ENCODE data around the gene PRPS1. TPM values are rescaled to one million over a fixed set of nuclear protein-coding genes. Genes with fewer than 3 reads are reported as not detected.
"Not testable (repeated sequence)": the region's sequence is repeated elsewhere in the genome, so short reads cannot be mapped to it uniquely, and the experiment has no call there.

Gene PRPS1
- total RNA-seq, 1 donor from 2014 or later: 14.0 TPM

- DNase-seq (ENCODE audit: low spot score in 2 of 2): no peak
- no peaks in the 10 kb centered on the region for H3K4me1 ChIP-seq
- H3K9me3 ChIP-seq: no peaks in the 10 kb centered on the region
- no peak for TF ChIP-seq CTCF (IDR thresholded peaks at IDR 0.05)
- intact Hi-C loops (cut with DNase I): no loop called here
- H3K27me3 ChIP-seq: no peaks in the 10 kb centered on the region
- H3K36me3 ChIP-seq: peaks cover 0 to 4% of the 10 kb centered on the region in 2 donors
- H3K27ac ChIP-seq: no peak overlapping the region
- H3K4me3 ChIP-seq: no peak overlapping the region
Observed at GRCh38 chrX:107662145-107662544, 33.8 kb downstream of the PRPS1 start.

- no peaks in the 10 kb centered on the region for H3K4me1 ChIP-seq
- intact Hi-C loops (cut with DNase I): no loop called here
- TF ChIP-seq CTCF (IDR thresholded peaks at IDR 0.05): no peak
- H3K9me3 ChIP-seq: no peaks in the 10 kb centered on the region
- H3K36me3 ChIP-seq: peaks cover 0 to 4% of the 10 kb centered on the region in 2 donors
- no peaks in the 10 kb centered on the region for H3K27me3 ChIP-seq
- DNase-seq (ENCODE audit: low spot score in 2 of 2): no peak
- no peak overlapping the region for H3K4me3 ChIP-seq
- no peak overlapping the region for H3K27ac ChIP-seq
Observed at GRCh38 chrX:107662824-107663223, 34.5 kb downstream of the PRPS1 start.

- DNase-seq (ENCODE audit: low spot score in 2 of 2): no peak
- Histone ChIP-seq H3K4me3 (no peak overlapping the region), H3K9me3 (no peaks in the 10 kb centered on the region), H3K36me3 (peaks cover 0 to 4% of the 10 kb centered on the region in 2 donors), H3K4me1 (no peaks in the 10 kb centered on the region), H3K27me3 (no peaks in the 10 kb centered on the region), H3K27ac (no peak overlapping the region)
- intact Hi-C loops (cut with DNase I): no loop called here
- TF ChIP-seq CTCF (IDR thresholded peaks at IDR 0.05): no peak
Observed at GRCh38 chrX:107666931-107667330, 38.6 kb downstream of the PRPS1 start.

GRCh38 chrX:107667426-107667825 lies 39.1 kb downstream of the PRPS1 start:
- TF ChIP-seq CTCF (IDR thresholded peaks at IDR 0.05): no peak
- H3K36me3 ChIP-seq: peaks cover 0 to 4% of the 10 kb centered on the region in 2 donors
- H3K27ac ChIP-seq: no peak overlapping the region
- H3K27me3 ChIP-seq: no peaks in the 10 kb centered on the region
- no peak overlapping the region for H3K4me3 ChIP-seq
- intact Hi-C loops (cut with DNase I): no loop called here
- no peaks in the 10 kb centered on the region for H3K4me1 ChIP-seq
- no peak for DNase-seq (ENCODE audit: low spot score in 2 of 2)
- no peaks in the 10 kb centered on the region for H3K9me3 ChIP-seq

- H3K4me3 ChIP-seq; H3K4me1 ChIP-seq; intact Hi-C loops (cut with DNase I): not testable (repeated sequence)
Observed at GRCh38 chrX:107668710-107669109, 40.4 kb downstream of the PRPS1 start.

GRCh38 chrX:107669261-107669660 lies 41.0 kb downstream of the PRPS1 start:
- Histone ChIP-seq H3K4me1 (peaks cover 0 to 12% of the 10 kb centered on the region in 2 donors), H3K36me3 (peaks cover 0 to 3% of the 10 kb centered on the region in 2 donors), H3K4me3 (no peak overlapping the region), H3K27me3 (no peaks in the 10 kb centered on the region), H3K9me3 (no peaks in the 10 kb centered on the region), H3K27ac (no peak overlapping the region)
- intact Hi-C loops (cut with DNase I): no loop called here
- DNase-seq (ENCODE audit: low spot score in 2 of 2): no peak
- no peak for TF ChIP-seq CTCF (IDR thresholded peaks at IDR 0.05)

More at GRCh38 chrX:107668710-107669109, 40.4 kb downstream of the PRPS1 start:
- not testable (repeated sequence) for DNase-seq (ENCODE audit: low spot score in 2 of 2); H3K36me3 ChIP-seq; H3K27ac ChIP-seq; H3K27me3 ChIP-seq; H3K9me3 ChIP-seq

All from ascending aorta (tissue), 2 donors.